CD4-positive, alpha-beta T cell treated with Interferon alpha-2 for 1 hour (primary cell): ENCODE data around the gene THYN1.
A peak's percentile ranks its signal among the peaks of the same experiment; 100 is the strongest.
"Not testable (repeated sequence)": the region's sequence is repeated elsewhere in the genome, so short reads cannot be mapped to it uniquely, and the experiment has no call there.

Source experiments
- DNase-seq, 2 donors: peaks; one replicate each; pipeline ENCODE4 v3.0.0-alpha.2; 2020 to 2022

THYN1 gene

GRCh38 chr11:134253188-134253993 is at the start of gene THYN1, which contains the start of gene ACAD8:
Gene THYN1 (minus strand): TSS chr11:134253352. CDS start chr11:134252882, 470 bp downstream.
Gene ACAD8 (plus strand): TSS chr11:134253568. CDS start chr11:134253601, 33 bp downstream.
- peak; percentile 96 to 97 for DNase-seq

GRCh38 chr11:134294664-134295063 is 41.5 kb upstream of the THYN1 start:
- DNase-seq, result no peak

GRCh38 chr11:134293119-134294113 is 40.3 kb upstream of the THYN1 start:
- DNase-seq, result no peak

GRCh38 chr11:134292661-134293060 is 39.5 kb upstream of the THYN1 start:
- DNase-seq, result no peak

- no peak for DNase-seq
Measured at GRCh38 chr11:134291196-134291595, 38.0 kb upstream of the THYN1 start.

- DNase-seq, result no peak
Measured at GRCh38 chr11:134290646-134291045, 37.5 kb upstream of the THYN1 start.

GRCh38 chr11:134289789-134290188 is 36.6 kb upstream of the THYN1 start:
- DNase-seq, result no peak

- no peak for DNase-seq
Measured at GRCh38 chr11:134289167-134289566, 36.0 kb upstream of the THYN1 start.

- no peak for DNase-seq
Measured at GRCh38 chr11:134288486-134288885, 35.3 kb upstream of the THYN1 start.

- no peak for DNase-seq
Measured at GRCh38 chr11:134287561-134287960, 34.4 kb upstream of the THYN1 start.

- not testable (repeated sequence) for DNase-seq
Measured at GRCh38 chr11:134284349-134284748, 31.2 kb upstream of the THYN1 start.

GRCh38 chr11:134283461-134284230 is 30.5 kb upstream of the THYN1 start:
- no peak for DNase-seq

GRCh38 chr11:134282121-134283045 is 29.2 kb upstream of the THYN1 start:
- DNase-seq, result no peak

- DNase-seq, result not testable (repeated sequence)
Measured at GRCh38 chr11:134281635-134282034, 28.5 kb upstream of the THYN1 start.

- no peak for DNase-seq
Measured at GRCh38 chr11:134278356-134278755, 25.2 kb upstream of the THYN1 start.

- DNase-seq, result no peak
Measured at GRCh38 chr11:134277183-134278001, 24.2 kb upstream of the THYN1 start.

- DNase-seq, result no peak
Measured at GRCh38 chr11:134276396-134277182, 23.4 kb upstream of the THYN1 start.

- peak; percentile 69 to 84 for DNase-seq
Measured at GRCh38 chr11:134275534-134276395, 22.6 kb upstream of the THYN1 start, which contains the start of gene GLB1L3. Gene GLB1L3 (plus strand): TSS chr11:134276379. CDS start chr11:134276741, 362 bp downstream.

- no peak for DNase-seq
Measured at GRCh38 chr11:134275188-134275533, 22.0 kb upstream of the THYN1 start.
